Measurements from ENCODE around the gene GPHN. TPM values are rescaled to one million over a fixed set of nuclear protein-coding genes. Genes with fewer than 3 reads are reported as not detected.
"Not testable (repeated sequence)": the region's sequence is repeated elsewhere in the genome, so short reads cannot be mapped to it uniquely, and the experiment has no call there.

GPHN gene
- total and polyA plus RNA-seq, 10 of the 15 experiments (the other 5 are each of a cell fraction or from before 2014, with no cell fraction given), result 22.3 to 48.8 (median 33.1) TPM

- 98% methylated on average over 6 of the region's 6 CpGs for WGBS (ENCODE audit: insufficient coverage, insufficient replicate concordance, low lambda C conversion rate, missing lambda C conversion rate)
- not testable (repeated sequence) for FAIRE-seq; BruUV-seq (replicated peaks)
Observed at GRCh38 chr14:66587753-66588152, 79.8 kb downstream of the GPHN start.

GRCh38 chr14:66595394-66595793 is 87.4 kb downstream of the GPHN start:
- Histone ChIP-seq H3K4me1 (ENCODE audit: control insufficient read depth, insufficient read depth, low read length) (no peaks in the 10 kb centered on the region), H4K20me1 (ENCODE audit: control insufficient read depth, insufficient read depth) (no peaks in the 10 kb centered on the region), H3K4me3 (no peak overlapping the region), H3K27me3 (replicated peaks in 1 of 2; ENCODE audit: control insufficient read depth in 2 of 2, insufficient read depth in 2 of 2, low read length in 1 of 2) (no peaks in the 10 kb centered on the region), H3K27ac (ENCODE audit: control insufficient read depth, insufficient read depth) (no peak overlapping the region), H3K9me3 (replicated peaks; ENCODE audit: control insufficient read depth, insufficient read depth, low read length) (peaks cover 14% of the 10 kb centered on the region; the same call in 2 of the 3 replicates), H2AFZ (ENCODE audit: control insufficient read depth, low read depth, low read length) (no peak overlapping the region), H3K9ac (ENCODE audit: control insufficient read depth, insufficient read depth, low read length) (no peak overlapping the region), H3K36me3 (ENCODE audit: control insufficient read depth in 2 of 2, insufficient read depth in 2 of 2, low read length in 1 of 2) (no peaks in the 10 kb centered on the region; a peak in 1 of 4 replicates), H3K4me2 (ENCODE audit: control insufficient read depth, insufficient read depth) (no peak overlapping the region), H3K79me2 (ENCODE audit: control insufficient read depth, insufficient read depth, low read length) (peaks cover 2% of the 10 kb centered on the region)
- CTCF ChIA-PET, result no interaction called here
- DNase-seq (ENCODE audit: low read depth, low spot score) (no peak), FAIRE-seq (no peak), ATAC-seq (no peak; the same call in 2 of the 3 replicates)
- POLR2A ChIA-PET, result no interaction called here
- 100% methylated on average over 4 of the region's 4 CpGs for WGBS (ENCODE audit: insufficient coverage, insufficient replicate concordance, low lambda C conversion rate, missing lambda C conversion rate)
- SMC1A ChIA-PET (ENCODE audit: uncharacterized antibody, unreplicated experiment), result interaction anchor here (0.8 to 1.0 kb wide), 2 partner anchors 41 to 57 kb away, joined by 3 read pairs; no protein-coding TSS in a partner anchor
- intact Hi-C loops (cut with micrococcal nuclease; ENCODE audit: unreplicated experiment), result no loop called here
- RAD21 ChIA-PET (ENCODE audit: unreplicated experiment), result interaction anchor here (0.6 kb wide), 1 partner anchor 28 kb away, joined by 4 read pairs; no protein-coding TSS in a partner anchor
- TF ChIP-seq PBX3 (IDR thresholded peaks at IDR 0.05; ENCODE audit: insufficient replicate concordance, low read depth, low read length) (no peak), BCL3 (IDR thresholded peaks at IDR 0.05; ENCODE audit: borderline replicate concordance, insufficient read depth, low read depth, low read length, poor library complexity, severe bottlenecking) (no peak), SREBF2 (IDR thresholded peaks at IDR 0.05; ENCODE audit: low read length) (no peak), RAD51 (IDR thresholded peaks at IDR 0.05) (no peak), RB1 (IDR thresholded peaks at IDR 0.05; ENCODE audit: borderline replicate concordance) (no peak), E4F1 (IDR thresholded peaks at IDR 0.05; ENCODE audit: borderline replicate concordance, partially characterized antibody) (no peak)
- in situ Hi-C loops (cut with MboI), result no loop called here
- BruUV-seq (replicated peaks), result no TSS peak

More at GRCh38 chr14:66587753-66588152, 79.8 kb downstream of the GPHN start:
- H3K9me3 ChIP-seq (replicated peaks; ENCODE audit: control insufficient read depth, insufficient read depth, low read length); in situ Hi-C loops (cut with MboI); H4K20me1 ChIP-seq (ENCODE audit: control insufficient read depth, insufficient read depth); RAD21 ChIA-PET (ENCODE audit: unreplicated experiment); H3K36me3 ChIP-seq (ENCODE audit: control insufficient read depth in 2 of 2, insufficient read depth in 2 of 2, low read length in 1 of 2); H3K4me3 ChIP-seq; H3K4me2 ChIP-seq (ENCODE audit: control insufficient read depth, insufficient read depth); POLR2A ChIA-PET; H3K27me3 ChIP-seq (replicated peaks in 1 of 2; ENCODE audit: control insufficient read depth in 2 of 2, insufficient read depth in 2 of 2, low read length in 1 of 2); ATAC-seq; H3K27ac ChIP-seq (ENCODE audit: control insufficient read depth, insufficient read depth); H3K9ac ChIP-seq (ENCODE audit: control insufficient read depth, insufficient read depth, low read length); H3K4me1 ChIP-seq (ENCODE audit: control insufficient read depth, insufficient read depth, low read length); H3K79me2 ChIP-seq (ENCODE audit: control insufficient read depth, insufficient read depth, low read length); SMC1A ChIA-PET (ENCODE audit: uncharacterized antibody, unreplicated experiment); H2AFZ ChIP-seq (ENCODE audit: control insufficient read depth, low read depth, low read length); DNase-seq (ENCODE audit: low read depth, low spot score); intact Hi-C loops (cut with micrococcal nuclease; ENCODE audit: unreplicated experiment): not testable (repeated sequence)
- CTCF ChIA-PET, result interaction anchor here (0.9 kb wide), 1 partner anchor 540 kb away, joined by 3 read pairs; no protein-coding TSS in a partner anchor
